ENCODE measurements around the gene EHMT2. TPM values are rescaled to one million over a fixed set of nuclear protein-coding genes. Genes with fewer than 3 reads are reported as not detected.

EHMT2 gene
- total RNA-seq, 1 experiment from 2014 or later = 65.7 TPM

- Histone ChIP-seq H3K36me3 (ENCODE audit: control insufficient read depth, insufficient read depth, low read length) (peaks cover 9% of the 10 kb centered on the region), H3K9me3 (no peaks in the 10 kb centered on the region), H3K4me1 (peaks cover 13% of the 10 kb centered on the region), H3K4me3 (ENCODE audit: low read depth, low read length) (peak overlapping the region; percentile 86), H3K27me3 (replicated peaks; ENCODE audit: control insufficient read depth, insufficient read depth, low read length) (no peaks in the 10 kb centered on the region)
- TF ChIP-seq, protein P1, sequence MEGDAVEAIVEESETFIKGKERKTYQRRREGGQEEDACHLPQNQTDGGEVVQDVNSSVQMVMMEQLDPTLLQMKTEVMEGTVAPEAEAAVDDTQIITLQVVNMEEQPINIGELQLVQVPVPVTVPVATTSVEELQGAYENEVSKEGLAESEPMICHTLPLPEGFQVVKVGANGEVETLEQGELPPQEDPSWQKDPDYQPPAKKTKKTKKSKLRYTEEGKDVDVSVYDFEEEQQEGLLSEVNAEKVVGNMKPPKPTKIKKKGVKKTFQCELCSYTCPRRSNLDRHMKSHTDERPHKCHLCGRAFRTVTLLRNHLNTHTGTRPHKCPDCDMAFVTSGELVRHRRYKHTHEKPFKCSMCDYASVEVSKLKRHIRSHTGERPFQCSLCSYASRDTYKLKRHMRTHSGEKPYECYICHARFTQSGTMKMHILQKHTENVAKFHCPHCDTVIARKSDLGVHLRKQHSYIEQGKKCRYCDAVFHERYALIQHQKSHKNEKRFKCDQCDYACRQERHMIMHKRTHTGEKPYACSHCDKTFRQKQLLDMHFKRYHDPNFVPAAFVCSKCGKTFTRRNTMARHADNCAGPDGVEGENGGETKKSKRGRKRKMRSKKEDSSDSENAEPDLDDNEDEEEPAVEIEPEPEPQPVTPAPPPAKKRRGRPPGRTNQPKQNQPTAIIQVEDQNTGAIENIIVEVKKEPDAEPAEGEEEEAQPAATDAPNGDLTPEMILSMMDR (IDR thresholded peaks at IDR 0.05; ENCODE audit: insufficient read depth in 1 of 2, low read depth in 1 of 2, low read length in 1 of 2, severe bottlenecking in 1 of 2, unreplicated experiment in 1 of 2) = no peak
- peak overlapping the region; percentile 96 for H3K4me3 Mint-ChIP-seq (ENCODE audit: unreplicated experiment)
- ChIA-PET CTCF (interaction anchor here (0.7 to 1.0 kb wide), 2 partner anchors 153 to 155 kb away, joined by 3 to 5 read pairs; no protein-coding TSS in a partner anchor), POLR2A (interaction anchor here (0.6 to 2.0 kb wide), 7 partner anchors 19 to 420 kb away, joined by 3 to 20 read pairs (median 7); partner anchors contain the start of genes HSPA1A, HSPA1L, LSM2 and NEU1)
- H3K27me3 Mint-ChIP-seq (ENCODE audit: insufficient read depth, unreplicated experiment) = no peaks in the 10 kb centered on the region
- peaks cover 68% of the 10 kb centered on the region for H3K36me3 Mint-ChIP-seq (ENCODE audit: insufficient read depth, unreplicated experiment)
- peak; percentile 90 for DNase-seq
- intact Hi-C loops (cut with micrococcal nuclease; ENCODE audit: unreplicated experiment) = loop anchor here (1.0 kb wide), 1 partner anchor 29 kb away; no protein-coding TSS in a partner anchor
- BruUV-seq (replicated peaks) = no TSS peak
- H3K4me1 Mint-ChIP-seq (ENCODE audit: low read depth, unreplicated experiment) = peaks cover 18% of the 10 kb centered on the region
- no peaks in the 10 kb centered on the region for H3K9me3 Mint-ChIP-seq (ENCODE audit: unreplicated experiment)
- peak overlapping the region; percentile 99 for H3K27ac Mint-ChIP-seq (ENCODE audit: unreplicated experiment)
These were observed 62.9 kb downstream of the EHMT2 start for GRCh38 chr6:31834367-31835250.

DNA sequence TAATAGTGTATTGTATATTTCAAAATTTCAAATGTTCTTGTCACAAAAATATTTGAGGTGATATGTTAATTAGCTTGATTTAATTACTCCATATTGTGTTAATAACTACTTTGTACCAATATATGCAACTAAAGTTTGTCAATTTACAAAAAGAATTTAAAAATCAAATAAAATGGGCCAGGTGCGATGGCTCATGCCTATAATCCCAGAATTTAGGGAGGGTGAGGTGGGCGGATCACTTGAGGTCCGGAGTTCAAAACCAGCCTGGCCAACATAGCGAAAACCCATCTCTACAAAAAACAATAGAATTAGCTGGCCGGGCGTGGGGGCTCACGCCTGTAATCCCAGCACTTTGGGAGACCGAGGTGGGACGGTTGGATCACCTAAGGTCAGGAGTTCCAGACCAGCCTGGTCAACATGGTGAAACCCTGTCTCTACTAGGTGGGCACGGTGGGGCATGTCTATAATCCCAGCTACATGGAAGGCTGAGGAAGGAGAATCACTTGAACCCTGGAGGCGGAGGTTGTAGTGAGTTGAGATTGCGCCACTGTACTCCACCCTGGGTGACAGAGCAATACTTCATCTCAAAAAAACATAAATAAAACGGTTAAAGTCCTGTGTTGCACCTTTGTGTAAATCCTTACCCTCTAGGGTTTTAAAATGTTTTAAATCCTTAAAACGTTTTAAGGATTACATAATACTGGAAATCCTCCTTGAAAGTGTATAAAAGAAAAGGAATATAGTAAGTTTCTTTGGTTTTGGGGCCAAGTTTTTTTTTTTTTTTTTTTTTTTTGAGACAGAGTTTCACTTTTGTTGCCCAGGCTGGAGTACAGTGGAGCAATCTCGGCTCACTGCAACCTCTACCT, 65.9 kb downstream of the EHMT2 start:
- no TSS peak for BruUV-seq (replicated peaks)
- H3K4me3 Mint-ChIP-seq (ENCODE audit: unreplicated experiment) = peak overlapping the region; percentile 90
- CTCF ChIA-PET = interaction anchor here (2.0 kb wide), 1 partner anchor 25 kb away, joined by 9 read pairs; the partner anchor contains the start of gene LSM2

More for the DNA sequence above, 65.9 kb downstream of the EHMT2 start:
- Mint-ChIP-seq H3K36me3 (ENCODE audit: insufficient read depth, unreplicated experiment) (peaks cover 51% of the 10 kb centered on the region), H3K27me3 (ENCODE audit: insufficient read depth, unreplicated experiment) (no peaks in the 10 kb centered on the region), H3K27ac (ENCODE audit: unreplicated experiment) (no peak overlapping the region), H3K9me3 (ENCODE audit: unreplicated experiment) (no peaks in the 10 kb centered on the region), H3K4me1 (ENCODE audit: low read depth, unreplicated experiment) (peaks cover 8% of the 10 kb centered on the region)
- peaks cover under 1% of the 10 kb centered on the region; the same call in 1 of the 2 replicates for H3K4me1 ChIP-seq
- TF ChIP-seq, protein P1 (IDR thresholded peaks at IDR 0.05; ENCODE audit: insufficient read depth in 1 of 2, low read depth in 1 of 2, low read length in 1 of 2, severe bottlenecking in 1 of 2, unreplicated experiment in 1 of 2) = no peak
- no peak for DNase-seq
- intact Hi-C loops (cut with micrococcal nuclease; ENCODE audit: unreplicated experiment) = no loop called here
- POLR2A ChIA-PET = interaction anchor here (0.7 to 0.8 kb wide), 2 partner anchors 16 to 176 kb away, joined by 3 to 19 read pairs; partner anchors contain the start of genes APOM, HSPA1A and HSPA1L
- no peak overlapping the region; the same call in 1 of the 2 replicates for H3K4me3 ChIP-seq (ENCODE audit: low read depth, low read length)
- no peaks in the 10 kb centered on the region for H3K9me3 ChIP-seq
- no peaks in the 10 kb centered on the region for H3K27me3 ChIP-seq (replicated peaks; ENCODE audit: control insufficient read depth, insufficient read depth, low read length)
- peaks cover 2% of the 10 kb centered on the region; the same call in 1 of the 2 replicates for H3K36me3 ChIP-seq (ENCODE audit: control insufficient read depth, insufficient read depth, low read length)

Measured in Caco-2 (cell line).